Measurements from ENCODE around the gene SLF1. TPM values are rescaled to one million over a fixed set of nuclear protein-coding genes. Genes with fewer than 3 reads are reported as not detected.

SLF1 gene
- total and polyA plus RNA-seq, 9 of the 15 experiments (the other 6 are each of a cell fraction or from before 2014, with no cell fraction given) = 9.8 to 31.1 (median 16.3) TPM

GRCh38 chr5:94621763-94622162 is 3.3 kb downstream of the SLF1 start (continued):
- TF ChIP-seq MNT (conservative IDR thresholded peaks at IDR 0.05) (0 out of 4 replicates have a peak, but pooled peaks of 1 of the 2 experiments have one; percentile 21), ZSCAN29 (IDR thresholded peaks at IDR 0.05) (no peak), CHAMP1 (IDR thresholded peaks at IDR 0.05) (no peak), KDM1A (IDR thresholded peaks at IDR 0.05) (0 out of 4 replicates have a peak, but pooled peaks of 1 of the 2 experiments have one; percentile 11), NFE2 (IDR thresholded peaks at IDR 0.05; ENCODE audit: low read depth) (no peak), ZFP30 (CRISPR knock-in tag; IDR thresholded peaks at IDR 0.05; ENCODE audit: borderline replicate concordance) (no peak), KHSRP (IDR thresholded peaks at IDR 0.05) (no peak), BRF2 (IDR thresholded peaks at IDR 0.05; ENCODE audit: borderline replicate concordance, insufficient read depth, insufficient read length) (no peak), ZNF507 (tag; conservative IDR thresholded peaks at IDR 0.05) (no peak), BHLHE40 (IDR thresholded peaks at IDR 0.05; ENCODE audit: low read length) (no peak), ZFX (CRISPR knock-in tag; IDR thresholded peaks at IDR 0.05) (peak; percentile 42; the same call in 1 of the 2 replicates), TRIM24 (IDR thresholded peaks at IDR 0.05) (no peak), IRF2 (CRISPR knock-in tag; IDR thresholded peaks at IDR 0.05) (no peak), ZNF696 (CRISPR knock-in tag; conservative IDR thresholded peaks at IDR 0.05) (no peak), ZNF384 (IDR thresholded peaks at IDR 0.05; ENCODE audit: low read depth, low read length) (peak; percentile 92), ZBTB1 (CRISPR knock-in tag; IDR thresholded peaks at IDR 0.05; ENCODE audit: borderline replicate concordance, low read depth) (no peak)
- TF ChIP-seq, protein P1, sequence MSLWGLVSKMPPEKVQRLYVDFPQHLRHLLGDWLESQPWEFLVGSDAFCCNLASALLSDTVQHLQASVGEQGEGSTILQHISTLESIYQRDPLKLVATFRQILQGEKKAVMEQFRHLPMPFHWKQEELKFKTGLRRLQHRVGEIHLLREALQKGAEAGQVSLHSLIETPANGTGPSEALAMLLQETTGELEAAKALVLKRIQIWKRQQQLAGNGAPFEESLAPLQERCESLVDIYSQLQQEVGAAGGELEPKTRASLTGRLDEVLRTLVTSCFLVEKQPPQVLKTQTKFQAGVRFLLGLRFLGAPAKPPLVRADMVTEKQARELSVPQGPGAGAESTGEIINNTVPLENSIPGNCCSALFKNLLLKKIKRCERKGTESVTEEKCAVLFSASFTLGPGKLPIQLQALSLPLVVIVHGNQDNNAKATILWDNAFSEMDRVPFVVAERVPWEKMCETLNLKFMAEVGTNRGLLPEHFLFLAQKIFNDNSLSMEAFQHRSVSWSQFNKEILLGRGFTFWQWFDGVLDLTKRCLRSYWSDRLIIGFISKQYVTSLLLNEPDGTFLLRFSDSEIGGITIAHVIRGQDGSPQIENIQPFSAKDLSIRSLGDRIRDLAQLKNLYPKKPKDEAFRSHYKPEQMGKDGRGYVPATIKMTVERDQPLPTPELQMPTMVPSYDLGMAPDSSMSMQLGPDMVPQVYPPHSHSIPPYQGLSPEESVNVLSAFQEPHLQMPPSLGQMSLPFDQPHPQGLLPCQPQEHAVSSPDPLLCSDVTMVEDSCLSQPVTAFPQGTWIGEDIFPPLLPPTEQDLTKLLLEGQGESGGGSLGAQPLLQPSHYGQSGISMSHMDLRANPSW (CRISPR knock-in tag; IDR thresholded peaks at IDR 0.05) = no peak
- TF ChIP-seq, protein P2, sequence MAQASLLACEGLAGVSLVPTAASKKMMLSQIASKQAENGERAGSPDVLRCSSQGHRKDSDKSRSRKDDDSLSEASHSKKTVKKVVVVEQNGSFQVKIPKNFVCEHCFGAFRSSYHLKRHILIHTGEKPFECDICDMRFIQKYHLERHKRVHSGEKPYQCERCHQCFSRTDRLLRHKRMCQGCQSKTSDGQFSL (CRISPR knock-in tag; IDR thresholded peaks at IDR 0.05) = no peak
- TF ChIP-seq, protein P2 (tag; IDR thresholded peaks at IDR 0.05) = no peak
- TF ChIP-seq, protein P3, sequence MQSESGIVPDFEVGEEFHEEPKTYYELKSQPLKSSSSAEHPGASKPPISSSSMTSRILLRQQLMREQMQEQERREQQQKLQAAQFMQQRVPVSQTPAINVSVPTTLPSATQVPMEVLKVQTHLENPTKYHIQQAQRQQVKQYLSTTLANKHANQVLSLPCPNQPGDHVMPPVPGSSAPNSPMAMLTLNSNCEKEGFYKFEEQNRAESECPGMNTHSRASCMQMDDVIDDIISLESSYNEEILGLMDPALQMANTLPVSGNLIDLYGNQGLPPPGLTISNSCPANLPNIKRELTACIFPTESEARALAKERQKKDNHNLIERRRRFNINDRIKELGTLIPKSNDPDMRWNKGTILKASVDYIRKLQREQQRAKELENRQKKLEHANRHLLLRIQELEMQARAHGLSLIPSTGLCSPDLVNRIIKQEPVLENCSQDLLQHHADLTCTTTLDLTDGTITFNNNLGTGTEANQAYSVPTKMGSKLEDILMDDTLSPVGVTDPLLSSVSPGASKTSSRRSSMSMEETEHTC (IDR thresholded peaks at IDR 0.05) = no peak

Data from K562 (cell line).